IMR-90 (cell line): ENCODE measurements around the gene DPP8. TPM values are rescaled to one million over a fixed set of nuclear protein-coding genes. Genes with fewer than 3 reads are reported as not detected.

Source experiments
- ATAC-seq: fragments of 200-7000 bp; cut with Tn5 transposase; 2 replicates; pipeline ENCODE4 v1.9.1; 2020; ENCODE audit warnings: low read depth, mild to moderate bottlenecking, moderate library complexity
- BruUV-seq: library from RNA; stranded (reverse); fragments of 400-500 nt; replicated peaks from 2 replicates; lab custom pipeline; 2021; lab: Mats Ljungman, UMichigan
- CTCF ChIA-PET: fragments of 300-600 bp; formaldehyde crosslinking; extraction: SDS; loops from one replicate; lab custom pipeline; 2021; ENCODE audit warnings: antibody characterized with exemption; lab: Yijun Ruan, JAX
- POLR2A ChIA-PET: fragments of 300-600 bp; sonication (Branson Sonifier 250); formaldehyde crosslinking; loops from one replicate; lab custom pipeline; 2022; ENCODE audit warnings: antibody characterized with exemption; ENCODE audit not compliant: unreplicated experiment; lab: Charles Lee
- DNase-seq: peaks from one replicate; pipeline ENCODE4 v3.0.0; 2013
- H2AFZ ChIP-seq: replicated peaks from 2 replicates; pipeline ENCODE3; 2013; ENCODE audit warnings: low read length, mild to moderate bottlenecking; ENCODE audit not compliant: poor library complexity
- H2AK5ac ChIP-seq: 2 replicates; pipeline ENCODE4 v1.6.1; 2013; ENCODE audit warnings: low read depth, low read length, inconsistent platforms
- H2AK9ac ChIP-seq: replicated peaks from 2 replicates; pipeline ENCODE3; 2013; ENCODE audit warnings: mild to moderate bottlenecking, low read depth, low read length, moderate library complexity; ENCODE audit not compliant: poor library complexity
- H2BK120ac ChIP-seq: 2 replicates; pipeline ENCODE4 v1.6.1; 2013; ENCODE audit warnings: low read depth, low read length, inconsistent platforms
- H2BK15ac ChIP-seq: 3 replicates; pipeline ENCODE4 v1.6.1; 2013; ENCODE audit warnings: low read depth, low read length, inconsistent platforms
- H2BK20ac ChIP-seq: 2 replicates; pipeline ENCODE4 v1.6.1; 2013; ENCODE audit warnings: low read depth, mild to moderate bottlenecking, inconsistent platforms, low read length, moderate library complexity
- H2BK5ac ChIP-seq: 2 replicates; pipeline ENCODE4 v1.6.1; 2013; ENCODE audit warnings: mild to moderate bottlenecking, low read depth, low read length, inconsistent platforms; ENCODE audit not compliant: poor library complexity, severe bottlenecking
- H3K14ac ChIP-seq: replicated peaks from 2 replicates; pipeline ENCODE4 v1.6.1; 2013; ENCODE audit warnings: low read depth, low read length, inconsistent platforms
- H3K18ac ChIP-seq: 2 replicates; pipeline ENCODE4 v1.6.1; 2013; ENCODE audit warnings: low read depth, low read length, control low read depth
- H3K23ac ChIP-seq: 2 replicates; pipeline ENCODE4 v1.6.1; 2013; ENCODE audit warnings: low read depth, low read length, inconsistent platforms
- H3K27ac ChIP-seq: 2 replicates; pipeline ENCODE4 v1.5.1; 2013; ENCODE audit warnings: mild to moderate bottlenecking, control low read depth, low read length; ENCODE audit not compliant: insufficient read depth
- H3K27me3 ChIP-seq: 2 replicates; pipeline ENCODE4 v1.6.1; 2013; ENCODE audit warnings: low read length; ENCODE audit not compliant: control insufficient read depth, insufficient read depth
- H3K36me3 ChIP-seq: 2 replicates; pipeline ENCODE4 v1.6.1; 2013; ENCODE audit warnings: low read length, mixed read lengths; ENCODE audit not compliant: control insufficient read depth, insufficient read depth
- H3K4ac ChIP-seq: 2 replicates; pipeline ENCODE4 v1.6.1; 2013; ENCODE audit warnings: low read depth, low read length, inconsistent platforms
- H3K4me1 ChIP-seq: 2 replicates; pipeline ENCODE4 v1.6.1; 2013; ENCODE audit warnings: low read length, mixed read lengths; ENCODE audit not compliant: control insufficient read depth, insufficient read depth
- H3K4me2 ChIP-seq: 2 replicates; pipeline ENCODE4 v1.6.1; 2013; ENCODE audit warnings: low read depth, mild to moderate bottlenecking, control low read depth, low read length, moderate library complexity
- H3K4me3 ChIP-seq: 2 replicates; pipeline ENCODE4 v1.5.1; 2013; ENCODE audit warnings: low read depth, mild to moderate bottlenecking, control low read depth, low read length, moderate library complexity; ENCODE audit not compliant: insufficient read depth
- H3K56ac ChIP-seq: 2 replicates; pipeline ENCODE4 v1.6.1; 2013; ENCODE audit warnings: low read length, inconsistent platforms; ENCODE audit not compliant: insufficient read depth; ENCODE audit errors: extremely low read depth
- H3K79me1 ChIP-seq, 2 experiments: 2 replicates each; pipeline ENCODE4 v1.6.1; 2013; ENCODE audit warnings: low read length in 2 of 2, inconsistent platforms in 1 of 2, low read depth in 1 of 2
- H3K9ac ChIP-seq: 2 replicates; pipeline ENCODE4 v1.6.1; 2013; ENCODE audit warnings: low read depth, low read length, control low read depth
- H3K9me1 ChIP-seq: 2 replicates; pipeline ENCODE4 v1.6.1; 2013; ENCODE audit warnings: low read length, inconsistent platforms; ENCODE audit not compliant: insufficient read depth
- H3K9me3 ChIP-seq: 2 replicates; pipeline ENCODE4 v1.6.1; 2013; ENCODE audit warnings: low read length; ENCODE audit not compliant: control insufficient read depth, insufficient read depth
- H4K20me1 ChIP-seq: 2 replicates; pipeline ENCODE4 v1.6.1; 2013; ENCODE audit warnings: low read length, inconsistent platforms; ENCODE audit not compliant: insufficient read depth
- H4K5ac ChIP-seq: 2 replicates; pipeline ENCODE4 v1.6.1; 2013; ENCODE audit warnings: mild to moderate bottlenecking, low read depth, low read length, control low read depth
- H4K8ac ChIP-seq, 2 experiments: 2 replicates each; pipeline ENCODE4 v1.6.1; 2013; ENCODE audit warnings: low read depth in 2 of 2, low read length in 2 of 2, control low read depth in 1 of 2, inconsistent platforms in 1 of 2
- H4K91ac ChIP-seq: 2 replicates; pipeline ENCODE4 v1.6.1; 2013; ENCODE audit warnings: low read depth, low read length, inconsistent platforms; ENCODE audit not compliant: insufficient read depth
- BHLHE40 ChIP-seq: fragments of 150-350 bp; IDR thresholded peaks from 2 replicates; pipeline ENCODE4 v1.6.1; 2016; ENCODE audit warnings: mild to moderate bottlenecking, low read depth, low read length
- CHD1 ChIP-seq: IDR thresholded peaks from 2 replicates; pipeline ENCODE4 v1.6.1; 2012; ENCODE audit warnings: low read depth, low read length, improper control_type of control experiment
- FOS ChIP-seq: fragments of 150-350 bp; IDR thresholded peaks from 2 replicates; pipeline ENCODE4 v1.6.1; 2016; ENCODE audit warnings: low read depth, low read length
- MAFK ChIP-seq: IDR thresholded peaks from 2 replicates; pipeline ENCODE4 v1.6.1; 2012; ENCODE audit warnings: low read depth, low read length, improper control_type of control experiment
- MAZ ChIP-seq: IDR thresholded peaks from 2 replicates; pipeline ENCODE4 v1.6.1; 2012; ENCODE audit warnings: low read depth, mild to moderate bottlenecking, low read length, improper control_type of control experiment, moderate library complexity, borderline replicate concordance
- MXI1 ChIP-seq: IDR thresholded peaks from 2 replicates; pipeline ENCODE4 v1.6.1; 2012; ENCODE audit warnings: low read depth, mild to moderate bottlenecking, low read length, moderate library complexity, borderline replicate concordance
- NFE2L2 ChIP-seq: fragments of 150-350 bp; IDR thresholded peaks from 2 replicates; pipeline ENCODE4 v1.6.1; 2016; ENCODE audit warnings: low read depth, mild to moderate bottlenecking, low read length
- POLR2A ChIP-seq: IDR thresholded peaks from 2 replicates; pipeline ENCODE4 v1.6.1; 2012; ENCODE audit warnings: mild to moderate bottlenecking, low read depth, low read length
- RAD21 ChIP-seq: IDR thresholded peaks from 2 replicates; pipeline ENCODE4 v1.6.1; 2012; ENCODE audit warnings: low read length, improper control_type of control experiment
- RCOR1 ChIP-seq: IDR thresholded peaks from 2 replicates; pipeline ENCODE4 v1.6.1; 2012; ENCODE audit warnings: mild to moderate bottlenecking, low read length, improper control_type of control experiment; ENCODE audit not compliant: insufficient replicate concordance
- RFX5 ChIP-seq: IDR thresholded peaks from 2 replicates; pipeline ENCODE4 v1.8.0; 2012; ENCODE audit warnings: low read depth, mild to moderate bottlenecking, low read length, moderate library complexity
- SMC3 ChIP-seq: fragments of 150-350 bp; IDR thresholded peaks from 2 replicates; pipeline ENCODE4 v1.6.1; 2016; ENCODE audit warnings: low read depth, mild to moderate bottlenecking, antibody characterized with exemption, low read length, moderate library complexity
- WGBS, 2 experiments: methylation state at CpG; one replicate each; pipeline versions ENCODE4 v1.1.5 to v1.1.7; 2013; ENCODE audit warnings: missing lambda C conversion rate in 2 of 2; ENCODE audit not compliant: insufficient read length in 1 of 2; ENCODE audit errors: extremely low coverage in 2 of 2; 5-methylcytosine and 5-hydroxymethylcytosine counted together
- dilution Hi-C: fragments of 300-500 bp; cut with HindIII; formaldehyde crosslinking; loops from one replicate; pipeline ENCODE4 v1.14.3; 2018; ENCODE audit warnings: low sequenced_read_pairs; ENCODE audit not compliant: unreplicated experiment
- in situ Hi-C: fragments of 300-500 bp; cut with MboI; formaldehyde crosslinking; loops from 3 replicates; pipeline ENCODE4 v1.14.3; 2019; ENCODE audit warnings: low sequenced_read_pairs, inconsistent platforms, mixed read lengths
- intact Hi-C: fragments of 100-400 bp; cut with micrococcal nuclease; formaldehyde crosslinking; loops from 2 replicates; pipeline ENCODE4 v1.10.0; 2022
- polyA plus RNA-seq, 3 experiments: library from polyadenylated mRNA; depleted of rRNA; stranded (reverse); fragments of >200 nt; gene quantifications; 2 replicates each; pipeline ENCODE4 v1.2.3, GENCODE V29; 2012; ENCODE audit warnings: low replicate concordance in 1 of 3
- total RNA-seq: library from RNA; depleted of rRNA; stranded (reverse); fragments of >200 nt; gene quantifications from 2 replicates; pipeline ENCODE4 v1.2.3, GENCODE V29; 2012
- TF ChIP-seq, protein P1 (sequence below): conservative IDR thresholded peaks from 2 replicates; pipeline ENCODE4 v1.5.1; 2012; ENCODE audit warnings: mild to moderate bottlenecking, low read depth, low read length, improper control_type of control experiment
- TF ChIP-seq, protein P2 (sequence below): fragments of 150-350 bp; IDR thresholded peaks from 2 replicates; pipeline ENCODE4 v1.6.1; 2017; ENCODE audit warnings: mild to moderate bottlenecking, antibody characterized with exemption, low read length, low read depth
- TF ChIP-seq, protein P3 (sequence below): fragments of 150-350 bp; IDR thresholded peaks from 2 replicates; pipeline ENCODE4 v1.6.1; 2016; ENCODE audit warnings: low read depth, mild to moderate bottlenecking, low read length, moderate library complexity, borderline replicate concordance

DPP8 gene
- total and polyA plus RNA-seq, 2 of the 4 experiments (the other 2 are of a cell fraction), result 10.7 to 29.4 TPM

DNA sequence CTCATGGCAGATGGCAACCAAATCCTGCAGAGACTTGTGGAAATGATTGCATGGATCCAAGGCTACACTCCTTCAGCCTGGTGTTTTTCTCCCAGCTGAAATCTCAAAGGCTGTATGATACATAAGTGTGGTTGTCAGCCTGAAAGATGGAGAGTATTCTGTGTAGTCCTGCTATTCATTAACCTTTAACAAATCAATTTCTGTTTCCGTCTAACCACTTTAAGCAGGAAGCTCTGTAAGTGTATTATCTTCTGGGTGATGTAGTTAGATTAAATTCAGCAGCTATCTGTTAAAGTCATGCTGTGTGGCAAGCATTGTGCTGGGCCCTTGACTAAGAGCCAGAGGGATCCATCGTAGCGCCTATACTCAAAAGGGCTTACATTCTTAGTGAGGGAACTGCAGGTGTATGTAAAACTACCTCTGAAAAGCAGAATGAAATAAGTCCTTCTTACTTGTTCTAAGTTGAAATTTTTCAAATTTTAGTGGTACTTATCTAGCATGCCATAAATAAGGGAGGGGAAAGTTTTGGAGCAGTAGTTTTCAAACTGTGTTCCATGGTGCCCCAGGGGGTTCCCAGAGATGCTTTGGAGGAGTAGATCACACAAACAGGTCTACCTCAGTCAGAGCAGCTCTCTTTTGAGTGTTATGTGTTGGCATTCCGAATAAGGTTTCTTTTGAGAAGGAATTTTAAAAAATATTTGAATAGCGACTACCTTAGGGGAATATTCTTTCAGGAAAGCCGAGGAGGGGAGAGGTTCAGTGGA lies 41.7 kb upstream of the DPP8 start:
- Histone ChIP-seq H3K56ac (no peak overlapping the region), H3K23ac (no peak overlapping the region), H4K8ac (no peak overlapping the region), H3K9ac (no peak overlapping the region), H3K14ac (no peak overlapping the region), H3K79me1 (peaks cover 30 to 48% of the 10 kb centered on the region in 2 experiments; a peak in 3 of 4 replicates), H2BK20ac (no peak overlapping the region), H4K5ac (no peak overlapping the region), H3K9me1 (peaks cover 7% of the 10 kb centered on the region; the same call in 1 of the 2 replicates), H2BK120ac (no peak overlapping the region), H3K9me3 (no peaks in the 10 kb centered on the region), H2AFZ (no peak overlapping the region), H3K4ac (no peak overlapping the region), H2AK9ac (no peak overlapping the region), H3K27me3 (no peaks in the 10 kb centered on the region), H4K91ac (no peak overlapping the region), H4K20me1 (peaks cover 5% of the 10 kb centered on the region; the same call in 1 of the 2 replicates), H3K36me3 (peaks cover 23% of the 10 kb centered on the region), H3K4me3 (no peak overlapping the region), H3K4me1 (peaks cover 4% of the 10 kb centered on the region), H3K18ac (no peak overlapping the region), H3K4me2 (no peak overlapping the region), H2BK15ac (no peak overlapping the region), H2BK5ac (no peak overlapping the region), H3K27ac (no peak overlapping the region), H2AK5ac (no peak overlapping the region)
- BruUV-seq, result no TSS peak
- in situ Hi-C loops, result no loop called here
- dilution Hi-C loops, result no loop called here
- intact Hi-C loops, result no loop called here
- WGBS, 2 experiments, result no CpG with 5 or more reads among the region's 6 CpGs
- ChIA-PET POLR2A (interaction anchor here (0.6 kb wide), 1 partner anchor 317 kb away, joined by 4 read pairs; no protein-coding TSS in a partner anchor), CTCF (interaction anchor here (0.6 kb wide), 1 partner anchor 554 kb away, joined by 4 read pairs; no protein-coding TSS in a partner anchor)
- ATAC-seq (no peak), DNase-seq (no peak)
- TF ChIP-seq, protein P1, sequence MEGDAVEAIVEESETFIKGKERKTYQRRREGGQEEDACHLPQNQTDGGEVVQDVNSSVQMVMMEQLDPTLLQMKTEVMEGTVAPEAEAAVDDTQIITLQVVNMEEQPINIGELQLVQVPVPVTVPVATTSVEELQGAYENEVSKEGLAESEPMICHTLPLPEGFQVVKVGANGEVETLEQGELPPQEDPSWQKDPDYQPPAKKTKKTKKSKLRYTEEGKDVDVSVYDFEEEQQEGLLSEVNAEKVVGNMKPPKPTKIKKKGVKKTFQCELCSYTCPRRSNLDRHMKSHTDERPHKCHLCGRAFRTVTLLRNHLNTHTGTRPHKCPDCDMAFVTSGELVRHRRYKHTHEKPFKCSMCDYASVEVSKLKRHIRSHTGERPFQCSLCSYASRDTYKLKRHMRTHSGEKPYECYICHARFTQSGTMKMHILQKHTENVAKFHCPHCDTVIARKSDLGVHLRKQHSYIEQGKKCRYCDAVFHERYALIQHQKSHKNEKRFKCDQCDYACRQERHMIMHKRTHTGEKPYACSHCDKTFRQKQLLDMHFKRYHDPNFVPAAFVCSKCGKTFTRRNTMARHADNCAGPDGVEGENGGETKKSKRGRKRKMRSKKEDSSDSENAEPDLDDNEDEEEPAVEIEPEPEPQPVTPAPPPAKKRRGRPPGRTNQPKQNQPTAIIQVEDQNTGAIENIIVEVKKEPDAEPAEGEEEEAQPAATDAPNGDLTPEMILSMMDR, result no peak
- TF ChIP-seq MXI1 (no peak), RFX5 (no peak), MAFK (no peak), BHLHE40 (no peak), RCOR1 (no peak), CHD1 (no peak), POLR2A (no peak), RAD21 (no peak), FOS (no peak), MAZ (no peak), NFE2L2 (no peak), SMC3 (no peak)
- TF ChIP-seq, protein P2, sequence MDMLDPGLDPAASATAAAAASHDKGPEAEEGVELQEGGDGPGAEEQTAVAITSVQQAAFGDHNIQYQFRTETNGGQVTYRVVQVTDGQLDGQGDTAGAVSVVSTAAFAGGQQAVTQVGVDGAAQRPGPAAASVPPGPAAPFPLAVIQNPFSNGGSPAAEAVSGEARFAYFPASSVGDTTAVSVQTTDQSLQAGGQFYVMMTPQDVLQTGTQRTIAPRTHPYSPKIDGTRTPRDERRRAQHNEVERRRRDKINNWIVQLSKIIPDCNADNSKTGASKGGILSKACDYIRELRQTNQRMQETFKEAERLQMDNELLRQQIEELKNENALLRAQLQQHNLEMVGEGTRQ, result no peak
- TF ChIP-seq, protein P3, sequence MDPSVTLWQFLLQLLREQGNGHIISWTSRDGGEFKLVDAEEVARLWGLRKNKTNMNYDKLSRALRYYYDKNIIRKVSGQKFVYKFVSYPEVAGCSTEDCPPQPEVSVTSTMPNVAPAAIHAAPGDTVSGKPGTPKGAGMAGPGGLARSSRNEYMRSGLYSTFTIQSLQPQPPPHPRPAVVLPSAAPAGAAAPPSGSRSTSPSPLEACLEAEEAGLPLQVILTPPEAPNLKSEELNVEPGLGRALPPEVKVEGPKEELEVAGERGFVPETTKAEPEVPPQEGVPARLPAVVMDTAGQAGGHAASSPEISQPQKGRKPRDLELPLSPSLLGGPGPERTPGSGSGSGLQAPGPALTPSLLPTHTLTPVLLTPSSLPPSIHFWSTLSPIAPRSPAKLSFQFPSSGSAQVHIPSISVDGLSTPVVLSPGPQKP, result no peak
